Measurements from ENCODE around the gene ENDOV.

The ENDOV gene

DNA sequence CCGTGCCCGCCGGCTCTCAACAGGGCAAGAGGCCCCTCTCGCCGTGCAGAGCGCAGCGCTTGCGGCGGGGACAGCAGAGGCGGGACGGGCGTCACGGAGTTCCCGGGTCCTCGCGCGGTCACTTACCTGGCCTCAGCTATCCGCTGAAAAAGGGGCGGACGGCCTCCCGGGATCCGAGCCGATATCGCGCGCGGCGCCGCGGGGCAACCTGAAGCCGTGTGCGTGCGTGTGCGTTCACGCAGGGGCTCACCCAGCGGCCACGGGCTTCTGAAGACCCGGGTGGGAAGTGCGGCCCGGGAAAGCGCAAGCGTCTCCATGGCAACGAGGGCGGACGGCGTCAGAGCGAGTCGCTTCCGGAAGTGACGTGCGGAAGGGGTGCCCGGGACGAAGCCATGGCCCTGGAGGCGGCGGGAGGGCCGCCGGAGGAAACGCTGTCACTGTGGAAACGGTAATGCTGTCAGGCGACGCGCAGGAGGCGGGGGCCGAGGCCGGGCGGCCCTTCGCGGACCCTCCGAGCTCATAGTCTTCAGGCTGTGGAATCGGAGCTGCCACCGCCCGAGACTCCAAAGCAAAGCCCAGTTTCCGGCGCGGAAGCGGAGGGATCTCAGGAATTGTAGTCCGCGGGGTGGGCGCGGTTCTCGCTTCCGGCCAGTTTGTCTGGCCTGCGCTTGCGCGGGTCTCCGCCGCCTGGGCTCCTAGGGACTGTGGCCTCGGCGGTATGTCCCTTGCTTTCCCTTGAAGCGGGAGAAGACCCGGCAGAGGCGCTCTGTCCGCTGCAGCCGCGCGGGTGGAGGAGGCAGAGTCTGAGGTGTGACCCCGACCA lies at the start of gene ENDOV:
ENDOV (plus strand) TSS at position 365 of the 823 bp plus-strand sequence; CDS start at position 393, 28 bp downstream.
- in situ Hi-C loops (cut with HindIII; ENCODE audit: low sequenced_read_pairs) = no loop called here

DNA sequence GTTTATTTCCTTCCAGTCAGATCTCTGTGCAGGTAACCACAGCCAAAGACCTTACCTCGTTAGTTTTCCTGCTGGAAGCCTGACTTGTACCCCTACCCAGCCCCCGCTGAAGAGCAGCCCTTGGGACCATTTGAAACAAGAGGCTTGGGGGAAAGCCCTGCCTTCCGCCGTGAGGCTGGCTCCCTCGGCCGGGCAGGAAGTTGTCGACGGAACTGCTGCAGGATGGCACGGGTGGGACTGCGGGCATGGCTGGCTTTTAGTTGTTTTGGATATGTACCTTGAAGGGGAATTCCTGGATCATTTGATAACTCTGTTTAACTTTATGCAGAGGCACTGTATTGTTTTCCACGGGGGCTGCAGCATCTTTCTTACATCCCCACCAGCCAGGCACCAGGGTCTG lies 49.0 kb upstream of the ENDOV start:
- in situ Hi-C loops (cut with HindIII; ENCODE audit: low sequenced_read_pairs) = no loop called here

DNA sequence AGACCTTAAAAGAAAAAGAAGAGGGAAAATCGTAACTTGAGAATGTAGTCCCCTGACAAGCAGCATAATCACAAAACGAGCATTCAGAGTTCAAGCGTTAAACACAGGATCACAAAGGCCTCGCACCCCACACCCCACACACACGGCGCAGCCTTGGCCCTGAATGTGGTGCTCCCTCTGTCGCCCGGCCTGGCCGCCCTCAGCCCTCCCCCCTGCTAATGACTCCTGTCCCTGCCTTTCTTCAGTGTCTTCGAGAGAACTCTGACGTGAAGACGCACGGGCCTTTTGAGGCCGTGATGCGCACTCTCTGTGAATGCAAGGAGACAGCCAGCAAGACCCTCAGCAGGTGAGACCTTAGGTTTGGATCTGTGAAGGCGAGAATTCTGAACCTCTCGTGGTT lies 47.5 kb upstream of the ENDOV start:
- in situ Hi-C loops (cut with HindIII; ENCODE audit: low sequenced_read_pairs) = no loop called here

DNA sequence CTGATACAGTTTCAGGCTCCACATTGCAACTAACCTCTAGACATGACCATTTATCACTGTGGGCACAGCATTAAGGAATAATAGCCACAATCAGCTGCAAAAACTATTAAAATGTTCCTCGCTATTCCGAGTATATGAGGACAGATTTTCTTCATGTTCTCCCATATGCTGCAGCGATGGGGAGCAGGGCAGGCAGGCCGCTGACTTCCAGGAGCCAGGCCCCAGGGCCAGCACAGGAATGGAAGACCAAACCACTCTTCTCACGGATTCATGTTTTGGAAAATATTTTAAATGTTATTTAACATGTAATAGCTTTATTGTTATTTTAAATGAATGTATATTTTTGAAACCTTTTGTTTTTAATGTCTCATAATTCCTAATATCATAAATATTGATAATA lies 43.8 kb upstream of the ENDOV start:
- in situ Hi-C loops (cut with HindIII; ENCODE audit: low sequenced_read_pairs) = no loop called here

DNA sequence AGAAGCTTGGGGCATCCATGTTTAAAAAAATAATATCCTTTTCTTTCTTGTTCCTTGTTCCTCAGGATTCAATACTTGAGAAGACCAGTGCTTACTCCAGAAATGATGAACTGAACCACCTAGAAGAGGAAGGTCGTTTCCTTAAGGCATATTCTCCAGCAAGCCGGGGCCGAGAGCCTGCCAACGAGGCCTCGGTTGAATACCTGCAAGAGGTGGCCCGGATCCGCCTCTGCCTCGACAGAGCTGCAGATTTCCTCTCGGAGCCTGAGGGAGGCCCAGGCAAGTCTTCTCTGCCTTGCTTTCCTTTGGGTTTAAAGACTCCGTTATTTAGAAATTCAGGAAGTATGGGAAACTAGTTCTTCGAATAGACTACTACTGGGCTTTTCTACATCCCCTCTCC lies 42.5 kb upstream of the ENDOV start:
- in situ Hi-C loops (cut with HindIII; ENCODE audit: low sequenced_read_pairs) = no loop called here

DNA sequence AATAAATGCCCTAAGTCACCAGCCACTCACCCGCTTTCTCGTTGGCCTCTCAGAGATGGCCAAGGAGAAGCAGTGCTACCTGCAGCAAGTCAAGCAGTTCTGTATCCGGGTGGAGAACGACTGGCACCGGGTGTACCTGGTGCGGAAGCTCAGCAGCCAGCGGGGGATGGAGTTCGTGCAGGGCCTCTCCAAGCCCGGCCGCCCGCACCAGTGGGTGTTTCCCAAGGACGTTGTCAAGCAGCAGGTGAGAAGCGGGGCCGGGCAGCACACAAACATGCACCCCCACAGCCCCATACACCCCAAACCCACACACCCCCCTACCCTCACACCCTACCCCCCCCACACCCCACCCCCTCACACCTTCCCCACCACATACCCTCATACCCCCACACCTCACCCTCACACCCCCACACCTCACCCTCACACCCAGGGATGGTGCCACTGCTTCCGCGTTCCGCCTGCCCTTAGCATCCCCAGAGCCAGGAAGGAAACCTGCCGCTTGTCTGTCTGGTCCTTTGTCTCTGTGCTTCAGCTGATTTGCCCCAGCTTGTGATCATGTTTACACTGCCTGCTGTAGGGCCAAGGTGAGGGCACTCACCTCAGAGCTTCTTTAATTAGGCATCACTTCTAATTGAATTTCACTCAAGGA lies 41.9 kb upstream of the ENDOV start:
- in situ Hi-C loops (cut with HindIII; ENCODE audit: low sequenced_read_pairs) = no loop called here

DNA sequence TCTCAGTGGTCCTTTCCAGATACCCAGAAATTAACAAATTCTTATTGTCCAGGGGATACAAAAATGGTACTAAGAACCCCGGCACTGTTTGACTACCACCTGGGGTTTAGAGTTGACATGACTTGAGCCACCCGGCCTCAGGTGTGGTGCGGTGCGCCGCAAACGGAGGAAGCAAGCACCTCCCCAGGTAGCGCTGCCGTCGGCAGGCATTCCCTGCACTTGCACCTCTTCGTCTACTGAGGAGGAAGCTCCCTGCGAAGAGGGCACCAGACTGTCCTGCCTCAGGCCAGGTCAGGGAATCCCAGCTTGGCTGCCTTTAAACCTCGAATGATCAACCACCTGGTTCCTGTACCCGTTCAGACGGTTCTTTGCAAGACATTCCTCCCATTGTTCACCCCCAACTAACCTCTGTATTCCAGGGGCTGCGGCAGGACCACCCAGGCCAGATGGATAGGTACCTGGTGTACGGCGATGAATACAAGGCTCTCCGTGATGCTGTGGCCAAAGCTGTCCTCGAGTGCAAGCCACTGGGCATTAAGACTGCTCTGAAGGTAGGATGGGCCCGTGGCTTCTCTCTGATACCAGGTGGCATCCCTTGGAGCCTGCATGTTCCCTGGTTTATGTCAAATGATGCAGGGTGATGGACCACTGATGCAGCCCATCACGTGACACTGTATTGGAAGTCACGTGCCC lies 40.8 kb upstream of the ENDOV start:
- in situ Hi-C loops (cut with HindIII; ENCODE audit: low sequenced_read_pairs) = no loop called here

DNA sequence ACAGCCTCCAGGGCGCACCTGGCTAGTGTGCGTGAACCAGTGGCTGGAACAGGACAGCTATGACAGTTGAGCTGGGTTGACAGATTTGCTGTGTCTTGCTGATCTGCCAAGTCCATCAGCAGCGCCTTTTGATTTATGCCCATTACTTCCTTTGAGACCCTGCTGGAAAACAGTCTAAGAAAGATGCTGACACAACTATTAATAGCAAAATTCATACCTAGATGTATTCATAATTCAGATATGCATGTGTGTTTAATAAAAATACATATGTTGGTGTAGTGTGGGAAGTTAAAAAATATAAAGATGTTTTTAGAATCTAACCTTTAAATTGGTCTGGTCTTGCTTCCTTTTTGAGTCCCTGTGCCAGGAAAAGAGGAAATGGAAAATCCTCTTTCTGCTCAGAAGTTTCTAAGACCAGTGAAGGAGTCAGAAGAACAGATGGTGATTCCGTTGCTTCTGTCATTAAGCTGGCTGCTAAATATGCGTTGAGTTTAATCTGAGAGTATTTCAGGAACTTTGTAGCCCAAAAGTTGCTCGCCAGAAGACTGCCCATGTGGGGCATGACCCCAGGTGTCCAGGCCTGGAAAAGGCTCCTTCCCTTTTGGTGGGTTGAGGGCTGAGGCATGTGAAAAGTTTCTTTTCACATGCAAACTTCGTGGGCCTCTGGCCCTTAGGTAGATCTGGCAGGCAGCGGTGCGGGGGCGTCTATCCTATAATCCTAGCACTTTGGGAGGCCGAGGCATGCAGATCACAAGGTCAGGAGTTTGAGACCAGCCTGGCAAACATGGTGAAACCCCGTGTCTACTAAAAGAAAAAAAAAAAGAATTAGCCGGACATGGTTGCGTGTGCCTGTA lies 40.0 kb upstream of the ENDOV start:
- in situ Hi-C loops (cut with HindIII; ENCODE audit: low sequenced_read_pairs) = loop anchor here (25.0 kb wide), 1 partner anchor 313 kb away; no protein-coding TSS in a partner anchor

DNA sequence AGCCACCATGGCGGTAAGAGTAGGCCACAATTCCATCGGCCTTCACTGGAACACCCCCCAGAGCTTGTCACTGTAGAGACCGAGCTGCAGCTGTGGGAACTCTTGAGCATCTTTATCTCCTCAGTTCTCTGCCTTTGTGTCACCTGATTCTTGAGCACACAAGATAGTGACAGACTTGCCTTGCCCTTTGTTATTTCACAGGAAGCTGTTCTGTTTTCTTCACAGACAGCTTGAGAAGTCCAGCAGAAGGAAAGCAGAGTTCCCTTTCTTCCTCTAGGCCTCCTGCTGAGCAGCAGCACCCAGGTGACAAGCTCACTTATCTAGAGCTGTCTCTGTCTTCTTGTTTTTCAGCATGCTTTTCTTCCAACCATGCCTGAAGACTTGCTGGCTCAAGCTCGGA lies 38.4 kb upstream of the ENDOV start:
- in situ Hi-C loops (cut with HindIII; ENCODE audit: low sequenced_read_pairs) = loop anchor here (25.0 kb wide), 1 partner anchor 314 kb away; no protein-coding TSS in a partner anchor

DNA sequence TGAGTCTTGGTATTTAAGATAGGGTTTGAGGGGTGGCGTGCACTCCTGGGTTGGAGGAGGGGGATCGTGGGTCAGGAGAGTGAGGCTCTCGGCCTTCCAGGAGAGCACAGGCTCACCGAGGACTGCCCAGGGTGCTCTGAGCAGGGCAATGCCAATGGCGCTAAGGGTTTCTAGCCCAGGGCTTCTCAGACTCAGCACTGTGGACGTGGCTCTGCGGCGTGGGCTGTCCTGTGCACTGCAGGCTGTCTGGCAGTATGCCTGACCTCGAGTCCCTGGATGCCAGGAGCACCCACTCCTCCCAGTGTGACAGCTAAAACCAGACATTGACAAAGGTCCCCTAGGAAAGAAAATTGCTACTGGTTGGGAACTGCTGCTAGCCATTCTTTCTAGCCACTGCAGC lies 37.2 kb upstream of the ENDOV start:
- in situ Hi-C loops (cut with HindIII; ENCODE audit: low sequenced_read_pairs) = loop anchor here (25.0 kb wide), 1 partner anchor 315 kb away; no protein-coding TSS in a partner anchor

DNA sequence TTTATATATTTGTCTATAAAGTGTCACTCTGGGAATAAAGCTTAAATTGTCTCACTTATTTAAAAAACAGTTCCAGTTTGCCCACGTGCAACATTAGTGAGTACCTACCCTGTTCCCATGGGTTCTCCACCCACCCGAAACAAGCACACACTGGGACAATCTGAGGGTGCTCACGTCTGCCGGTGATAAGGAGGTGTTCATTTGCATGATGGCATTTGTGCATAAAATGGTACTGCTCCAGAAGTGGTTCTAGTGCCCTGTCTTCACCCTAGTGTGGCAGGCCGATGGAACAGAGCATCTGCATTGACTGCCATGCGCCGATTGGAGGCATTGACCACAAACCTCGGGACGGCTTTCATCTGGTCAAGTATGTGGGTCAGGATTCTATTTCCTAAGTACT lies 35.6 kb upstream of the ENDOV start:
- in situ Hi-C loops (cut with HindIII; ENCODE audit: low sequenced_read_pairs) = loop anchor here (25.0 kb wide), 1 partner anchor 317 kb away; no protein-coding TSS in a partner anchor

DNA sequence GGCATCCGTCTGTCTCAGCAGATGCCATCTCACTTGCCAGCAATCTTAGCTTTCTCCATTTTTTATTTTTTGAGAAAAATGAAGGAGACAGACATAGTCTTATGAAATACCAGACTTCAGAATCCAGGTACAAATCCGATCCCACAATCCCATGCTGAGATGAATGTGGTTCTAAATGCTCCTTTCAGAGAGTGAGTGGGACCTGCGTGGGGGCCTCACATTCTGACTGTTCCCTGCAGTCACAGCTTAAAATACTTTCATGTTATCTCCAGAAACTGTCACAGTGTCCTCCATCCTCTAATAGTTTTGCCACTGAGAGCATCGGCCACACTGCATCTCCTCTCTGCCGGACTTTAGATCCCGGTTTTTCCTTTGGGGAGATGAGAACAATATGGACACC lies 34.9 kb upstream of the ENDOV start:
- in situ Hi-C loops (cut with HindIII; ENCODE audit: low sequenced_read_pairs) = loop anchor here (25.0 kb wide), 1 partner anchor 318 kb away; no protein-coding TSS in a partner anchor

DNA sequence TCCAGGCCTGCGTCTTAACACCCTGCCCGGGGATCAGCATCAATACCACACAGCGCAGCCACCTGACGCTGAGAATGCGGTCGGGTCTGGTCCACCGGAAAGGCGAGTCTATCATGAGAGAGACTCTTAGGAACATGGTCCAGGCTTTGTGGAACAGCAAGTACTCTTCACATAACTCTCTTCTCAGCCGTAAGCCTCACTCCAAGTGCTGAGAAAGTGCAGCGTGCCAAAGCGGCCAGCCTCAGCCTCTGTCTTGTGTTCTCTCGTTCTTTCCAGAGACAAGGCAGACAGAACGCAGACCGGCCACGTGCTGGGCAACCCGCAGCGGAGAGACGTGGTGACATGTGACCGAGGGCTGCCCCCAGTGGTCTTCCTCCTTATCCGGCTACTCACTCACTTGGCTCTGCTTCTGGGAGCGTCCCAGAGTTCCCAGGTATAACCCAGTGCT lies 34.4 kb upstream of the ENDOV start:
- in situ Hi-C loops (cut with HindIII; ENCODE audit: low sequenced_read_pairs) = loop anchor here (25.0 kb wide), 1 partner anchor 318 kb away; no protein-coding TSS in a partner anchor

DNA sequence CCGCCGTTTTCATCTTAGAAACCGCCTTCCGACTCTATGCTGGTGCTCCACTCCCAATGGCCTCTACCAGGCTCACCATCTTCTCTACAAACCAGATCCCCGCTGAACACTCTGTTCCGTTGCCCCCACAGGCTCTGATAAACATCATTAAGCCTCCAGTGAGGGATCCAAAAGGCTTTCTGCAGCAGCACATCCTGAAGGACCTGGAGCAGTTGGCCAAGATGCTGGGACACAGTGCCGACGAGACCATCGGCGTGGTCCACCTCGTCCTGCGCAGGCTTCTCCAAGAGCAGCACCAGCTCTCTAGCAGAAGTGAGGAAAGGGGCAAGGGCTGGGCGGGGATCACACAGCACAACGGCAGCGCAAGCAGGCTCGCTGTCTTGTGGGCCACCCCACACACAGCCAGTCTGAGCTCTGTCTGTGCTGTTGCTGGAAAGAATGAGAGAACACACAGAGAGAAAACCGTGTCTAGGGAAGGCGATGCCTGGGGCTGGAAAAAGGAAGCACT lies 33.5 kb upstream of the ENDOV start:
- in situ Hi-C loops (cut with HindIII; ENCODE audit: low sequenced_read_pairs) = loop anchor here (25.0 kb wide), 1 partner anchor 319 kb away; no protein-coding TSS in a partner anchor

DNA sequence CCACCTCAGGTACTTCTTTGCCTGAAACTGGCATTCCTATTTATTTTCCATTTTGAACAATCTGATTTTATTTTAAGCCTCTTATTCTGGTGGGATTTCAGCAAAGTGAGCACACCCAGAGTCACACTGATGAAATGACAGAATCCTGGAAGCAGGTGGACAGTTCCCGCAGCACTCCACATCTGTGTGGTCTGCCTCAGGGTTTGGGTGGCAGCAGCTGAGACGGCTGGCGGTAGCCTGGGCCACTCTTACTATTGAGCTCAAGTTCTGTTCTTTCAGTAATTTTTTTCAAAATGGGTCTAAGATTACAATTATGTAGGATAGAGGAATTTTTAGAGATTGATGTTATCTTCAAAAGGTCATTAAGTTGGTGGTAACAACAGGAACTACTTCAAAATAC lies 32.5 kb upstream of the ENDOV start:
- in situ Hi-C loops (cut with HindIII; ENCODE audit: low sequenced_read_pairs) = loop anchor here (25.0 kb wide), 1 partner anchor 320 kb away; no protein-coding TSS in a partner anchor

DNA sequence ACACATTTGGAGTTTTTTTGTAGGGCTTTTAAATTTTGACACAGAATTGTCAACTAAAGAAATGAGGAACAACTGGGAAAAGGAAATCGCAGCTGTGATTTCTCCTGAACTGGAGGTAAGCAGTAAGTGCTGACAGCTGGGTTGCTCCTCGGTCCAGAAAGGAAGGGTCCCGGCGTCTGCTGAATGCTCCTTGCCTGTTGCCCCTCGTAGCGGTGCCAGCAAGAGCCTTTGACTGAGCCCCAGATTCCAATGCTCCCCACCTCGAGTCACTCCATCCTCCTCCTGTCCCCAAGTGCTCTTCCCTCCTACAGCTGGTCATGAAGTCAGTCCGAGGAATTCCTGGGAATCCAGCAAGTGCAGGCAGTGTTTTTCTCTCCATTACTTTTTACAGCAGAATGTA lies 32.0 kb upstream of the ENDOV start:
- in situ Hi-C loops (cut with HindIII; ENCODE audit: low sequenced_read_pairs) = loop anchor here (25.0 kb wide), 1 partner anchor 321 kb away; no protein-coding TSS in a partner anchor

DNA sequence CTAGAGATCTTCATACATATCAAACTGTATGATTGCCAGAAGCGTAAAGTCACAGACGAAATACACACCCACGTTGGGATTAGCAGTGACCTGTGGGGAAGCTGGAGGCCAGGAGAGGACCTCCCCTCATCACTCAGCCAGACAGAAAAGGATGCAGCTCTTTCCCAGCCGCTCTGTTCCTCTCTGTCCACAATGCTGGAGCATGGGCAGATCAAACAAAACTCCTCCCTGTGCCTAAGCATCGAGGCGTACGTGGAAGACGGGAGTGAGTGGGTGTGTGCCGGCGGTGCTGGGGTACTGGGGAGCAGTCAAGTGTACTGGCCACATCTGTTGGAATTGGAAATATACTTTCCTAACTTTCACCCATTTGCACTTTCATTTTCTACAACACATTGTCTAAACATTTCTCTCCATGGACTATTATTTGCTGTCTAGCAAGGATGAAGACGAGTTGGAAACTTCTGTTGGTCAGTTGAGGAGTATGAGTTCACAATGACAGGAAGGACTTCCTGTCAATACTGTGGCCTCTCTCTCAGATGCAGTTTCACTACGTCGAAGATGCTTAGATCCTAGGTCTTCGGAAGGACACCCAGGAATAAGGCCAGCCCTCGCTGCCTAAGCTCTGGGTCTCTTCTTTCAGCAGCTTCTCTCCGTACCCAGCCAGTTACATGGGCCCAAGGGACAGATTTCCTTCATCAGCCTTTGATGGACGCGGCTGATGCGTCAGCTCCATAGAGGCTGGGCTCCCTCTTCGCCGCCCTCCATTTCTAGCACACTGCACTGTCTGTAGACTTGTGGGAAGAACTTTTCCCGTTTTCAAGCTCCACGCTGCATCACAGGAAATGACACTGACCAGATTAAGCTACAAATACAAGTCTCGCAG lies 30.6 kb upstream of the ENDOV start:
- in situ Hi-C loops (cut with HindIII; ENCODE audit: low sequenced_read_pairs) = loop anchor here (25.0 kb wide), 1 partner anchor 322 kb away; no protein-coding TSS in a partner anchor

DNA sequence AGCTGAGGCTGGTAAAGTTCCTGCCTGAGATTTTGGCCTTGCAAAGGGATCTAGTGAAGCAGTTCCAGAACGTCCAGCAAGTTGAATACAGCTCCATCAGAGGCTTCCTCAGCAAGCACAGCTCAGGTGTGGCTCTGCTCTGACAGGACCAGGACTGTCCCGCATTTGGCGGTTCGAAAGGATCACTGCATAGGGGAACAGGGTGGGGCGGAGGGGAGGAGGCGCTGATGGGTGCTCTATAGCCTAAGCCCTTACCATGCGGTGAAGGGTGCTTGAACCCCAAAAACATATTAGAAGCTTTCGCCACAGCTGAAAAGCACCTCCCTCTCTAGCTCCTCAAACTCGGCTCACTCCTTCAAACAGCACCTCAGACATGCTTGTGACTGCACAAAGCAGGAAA lies 29.9 kb upstream of the ENDOV start:
- in situ Hi-C loops (cut with HindIII; ENCODE audit: low sequenced_read_pairs) = loop anchor here (25.0 kb wide), 1 partner anchor 323 kb away; no protein-coding TSS in a partner anchor

DNA sequence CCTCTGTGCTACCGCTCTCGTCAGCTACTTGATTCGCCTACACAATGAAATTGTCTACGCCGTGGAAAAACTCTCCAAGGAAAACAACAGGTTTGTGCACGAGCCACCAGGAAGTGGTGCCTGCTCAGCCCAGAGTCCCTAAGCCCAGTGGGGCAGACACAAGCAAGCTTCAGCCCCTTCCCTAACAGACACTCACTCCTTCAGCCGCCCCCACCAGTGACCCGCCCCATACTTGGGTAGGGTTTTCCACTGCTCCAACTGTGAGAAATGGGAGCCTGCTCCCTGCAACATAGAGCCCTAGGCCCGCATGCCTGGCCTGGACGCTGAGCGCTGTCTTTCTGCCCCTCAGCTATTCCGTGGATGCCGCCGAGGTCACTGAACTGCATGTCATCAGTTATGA lies 28.6 kb upstream of the ENDOV start:
- in situ Hi-C loops (cut with HindIII; ENCODE audit: low sequenced_read_pairs) = loop anchor here (25.0 kb wide), 1 partner anchor 324 kb away; no protein-coding TSS in a partner anchor

Data from DLD1 (cell line).